OCI-LY7 (cell line): ENCODE results near the gene CHST11. TPM values are rescaled to one million over a fixed set of nuclear protein-coding genes. Genes with fewer than 3 reads are reported as not detected.

ENCODE experiments used
- BruUV-seq: library from RNA; stranded (reverse); fragments of 400-500 nt; replicated peaks from 2 replicates; lab custom pipeline; 2021; lab: Mats Ljungman, UMichigan
- CTCF ChIA-PET: fragments of 300-600 bp; sonication (Branson Sonifier 250); formaldehyde crosslinking; loops from one replicate; lab custom pipeline; 2022; ENCODE audit warnings: antibody characterized with exemption; ENCODE audit not compliant: unreplicated experiment; lab: Charles Lee
- POLR2A ChIA-PET: fragments of 300-600 bp; sonication (Branson Sonifier 250); formaldehyde crosslinking; loops from one replicate; lab custom pipeline; 2022; ENCODE audit warnings: antibody characterized with exemption; lab: Charles Lee
- DNase-seq: peaks from one replicate; pipeline ENCODE4 v3.0.0-alpha.2; 2015; ENCODE audit warnings: low spot score
- H2AFZ ChIP-seq: fragments of 200-600 bp; sonication (generic), shearing (Covaris generic); 2 replicates; pipeline ENCODE4 v1.6.1; 2014; ENCODE audit warnings: mild to moderate bottlenecking, antibody characterized with exemption, low read length, moderate library complexity
- H3K27ac ChIP-seq: fragments of 200-600 bp; sonication (generic); 2 replicates; pipeline ENCODE4 v1.5.1; 2014; ENCODE audit warnings: mixed run types, low read depth, mild to moderate bottlenecking, moderate library complexity, low read length, inconsistent platforms; ENCODE audit not compliant: poor library complexity, severe bottlenecking
- H3K36me3 ChIP-seq: fragments of 200-600 bp; sonication (generic); 2 replicates; pipeline ENCODE4 v1.6.1; 2014; ENCODE audit warnings: mild to moderate bottlenecking, antibody characterized with exemption, low read length, moderate library complexity, mixed read lengths; ENCODE audit not compliant: insufficient read depth
- H3K4me1 ChIP-seq: fragments of 200-600 bp; sonication (generic); 2 replicates; pipeline ENCODE4 v1.5.1; 2014; ENCODE audit warnings: mild to moderate bottlenecking, low read length; ENCODE audit not compliant: insufficient read depth, poor library complexity, severe bottlenecking
- H3K4me2 ChIP-seq: fragments of 200-600 bp; sonication (generic); 2 replicates; pipeline ENCODE4 v1.6.1; 2014; ENCODE audit warnings: mild to moderate bottlenecking, low read length
- H3K4me3 ChIP-seq: fragments of 200-600 bp; sonication (generic); 2 replicates; pipeline ENCODE4 v1.5.1; 2014; ENCODE audit warnings: mild to moderate bottlenecking, low read depth, low read length; ENCODE audit not compliant: poor library complexity, severe bottlenecking
- H3K79me2 ChIP-seq: fragments of 200-600 bp; sonication (generic); 2 replicates; pipeline ENCODE4 v1.6.1; 2016; ENCODE audit warnings: low read depth, mild to moderate bottlenecking, low read length, moderate library complexity, mixed read lengths; ENCODE audit not compliant: insufficient read depth
- H3K9me2 ChIP-seq: fragments of 200-600 bp; sonication (generic); 2 replicates; pipeline ENCODE4 v1.6.1; 2016; ENCODE audit warnings: mild to moderate bottlenecking, low read length, mixed read lengths; ENCODE audit not compliant: insufficient read depth
- H3K9me3 ChIP-seq: fragments of 200-600 bp; sonication (generic); 2 replicates; pipeline ENCODE4 v1.6.1; 2014; ENCODE audit warnings: mild to moderate bottlenecking, mixed run types, low read length, mixed read lengths
- H4K20me1 ChIP-seq: fragments of 200-600 bp; sonication (generic); 2 replicates; pipeline ENCODE4 v1.6.1; 2014; ENCODE audit warnings: mild to moderate bottlenecking, antibody characterized with exemption, low read length, moderate library complexity, mixed read lengths; ENCODE audit not compliant: insufficient read depth
- EZH2phosphoT487 ChIP-seq: fragments of 200-600 bp; sonication (generic); IDR thresholded peaks from 2 replicates; pipeline ENCODE4 v1.6.1; 2018; ENCODE audit warnings: low read depth, borderline replicate concordance, mild to moderate bottlenecking, mixed run types, antibody characterized with exemption, low read length, moderate library complexity, mixed read lengths
- intact Hi-C: fragments of 100-400 bp; cut with micrococcal nuclease; formaldehyde crosslinking; loops from one replicate; pipeline ENCODE4 v1.10.0; 2022; ENCODE audit not compliant: unreplicated experiment
- total RNA-seq, 2 experiments: library from RNA; depleted of rRNA in 1 of 2; stranded (reverse); fragments of >200 nt in 1 of 2; shearing (Covaris generic) in 1 of 2; gene quantifications; 2 replicates each; pipeline ENCODE4 v1.2.3, GENCODE V29; 2014 to 2022
- TF ChIP-seq, protein P1 (sequence below): fragments of 200-600 bp; sonication (generic); conservative IDR thresholded peaks from 2 replicates; pipeline ENCODE4 v1.5.1; 2014; ENCODE audit warnings: mild to moderate bottlenecking, antibody characterized with exemption, low read length, moderate library complexity, mixed read lengths

The CHST11 gene
- total RNA-seq, 2 experiments from 2014 or later, result 15.2 to 41.6 TPM

DNA sequence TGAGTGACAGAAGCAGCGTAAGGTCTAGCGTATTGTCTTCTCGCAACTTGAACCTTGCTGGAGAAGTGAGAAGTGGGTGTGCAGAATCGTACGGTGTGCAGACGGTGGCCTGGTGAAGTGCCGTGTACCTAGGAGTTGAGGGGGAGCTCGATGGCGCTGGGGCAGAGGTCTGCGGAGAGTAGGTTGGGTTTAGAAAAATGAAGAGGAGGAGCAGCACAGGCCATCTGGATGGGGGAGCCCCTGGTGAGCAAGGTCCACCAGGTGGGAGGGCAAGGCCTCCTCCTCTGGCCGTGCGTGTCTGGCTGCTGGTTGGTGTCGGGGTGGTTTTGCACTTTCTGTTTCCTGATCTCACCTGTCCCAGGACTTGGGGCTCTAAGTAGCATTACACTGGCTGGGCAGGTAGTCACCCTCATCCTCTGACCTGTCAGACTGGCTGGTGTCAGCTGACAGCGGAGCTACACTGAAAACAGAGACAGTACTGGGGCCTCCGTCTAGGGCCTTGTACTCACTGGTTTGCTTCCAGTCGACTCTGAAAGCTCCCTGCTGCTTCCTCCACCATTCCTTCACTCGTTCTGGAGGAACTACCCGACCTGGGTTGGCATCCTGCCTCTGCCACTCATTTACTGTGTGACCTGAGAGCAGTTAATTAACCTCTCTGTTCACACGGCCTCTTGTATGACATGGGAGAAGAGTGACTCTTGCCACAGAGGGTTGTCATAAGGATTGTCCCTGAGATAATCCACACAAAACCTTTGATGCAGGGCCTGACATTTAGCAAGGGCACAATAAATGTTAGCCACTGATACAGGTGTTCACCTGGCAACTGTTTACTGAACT, 273.1 kb downstream of the CHST11 start:
- Histone ChIP-seq H2AFZ (no peak overlapping the region), H4K20me1 (no peaks in the 10 kb centered on the region; the same call in 1 of the 2 replicates), H3K27ac (no peak overlapping the region), H3K36me3 (no peaks in the 10 kb centered on the region), H3K9me3 (no peaks in the 10 kb centered on the region), H3K4me3 (no peak overlapping the region), H3K4me1 (no peaks in the 10 kb centered on the region), H3K4me2 (no peak overlapping the region), H3K9me2 (no peaks in the 10 kb centered on the region), H3K79me2 (no peaks in the 10 kb centered on the region)
- POLR2A ChIA-PET, result no interaction called here
- BruUV-seq, result no TSS peak
- TF ChIP-seq, protein P1, sequence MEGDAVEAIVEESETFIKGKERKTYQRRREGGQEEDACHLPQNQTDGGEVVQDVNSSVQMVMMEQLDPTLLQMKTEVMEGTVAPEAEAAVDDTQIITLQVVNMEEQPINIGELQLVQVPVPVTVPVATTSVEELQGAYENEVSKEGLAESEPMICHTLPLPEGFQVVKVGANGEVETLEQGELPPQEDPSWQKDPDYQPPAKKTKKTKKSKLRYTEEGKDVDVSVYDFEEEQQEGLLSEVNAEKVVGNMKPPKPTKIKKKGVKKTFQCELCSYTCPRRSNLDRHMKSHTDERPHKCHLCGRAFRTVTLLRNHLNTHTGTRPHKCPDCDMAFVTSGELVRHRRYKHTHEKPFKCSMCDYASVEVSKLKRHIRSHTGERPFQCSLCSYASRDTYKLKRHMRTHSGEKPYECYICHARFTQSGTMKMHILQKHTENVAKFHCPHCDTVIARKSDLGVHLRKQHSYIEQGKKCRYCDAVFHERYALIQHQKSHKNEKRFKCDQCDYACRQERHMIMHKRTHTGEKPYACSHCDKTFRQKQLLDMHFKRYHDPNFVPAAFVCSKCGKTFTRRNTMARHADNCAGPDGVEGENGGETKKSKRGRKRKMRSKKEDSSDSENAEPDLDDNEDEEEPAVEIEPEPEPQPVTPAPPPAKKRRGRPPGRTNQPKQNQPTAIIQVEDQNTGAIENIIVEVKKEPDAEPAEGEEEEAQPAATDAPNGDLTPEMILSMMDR, result no peak
- no peak for TF ChIP-seq EZH2phosphoT487
- no peak for DNase-seq
- intact Hi-C loops, result no loop called here
- CTCF ChIA-PET, result no interaction called here

DNA sequence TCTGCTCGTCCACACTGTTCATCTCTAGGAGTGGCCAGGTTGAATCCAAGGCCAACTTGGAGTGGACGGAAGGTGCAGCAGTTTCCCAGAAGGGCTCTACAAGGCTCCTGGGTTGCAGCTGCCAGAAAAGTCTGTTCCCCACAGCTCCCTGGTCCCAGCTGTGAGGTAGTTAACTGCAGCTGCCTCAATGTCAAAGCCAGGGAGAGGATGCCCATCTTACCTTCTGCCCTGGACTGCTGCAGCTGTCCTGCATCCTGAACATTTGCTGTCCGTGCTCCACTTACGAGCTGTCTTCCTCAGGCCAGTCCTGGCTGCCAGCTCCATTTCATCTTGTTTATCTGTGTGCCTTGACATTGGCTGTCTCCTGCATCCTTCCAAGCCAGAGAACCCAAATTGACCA, 274.0 kb downstream of the CHST11 start:
- no peaks in the 10 kb centered on the region for H3K79me2 ChIP-seq
- TF ChIP-seq EZH2phosphoT487, result no peak
- TF ChIP-seq, protein P1, result no peak

DNA sequence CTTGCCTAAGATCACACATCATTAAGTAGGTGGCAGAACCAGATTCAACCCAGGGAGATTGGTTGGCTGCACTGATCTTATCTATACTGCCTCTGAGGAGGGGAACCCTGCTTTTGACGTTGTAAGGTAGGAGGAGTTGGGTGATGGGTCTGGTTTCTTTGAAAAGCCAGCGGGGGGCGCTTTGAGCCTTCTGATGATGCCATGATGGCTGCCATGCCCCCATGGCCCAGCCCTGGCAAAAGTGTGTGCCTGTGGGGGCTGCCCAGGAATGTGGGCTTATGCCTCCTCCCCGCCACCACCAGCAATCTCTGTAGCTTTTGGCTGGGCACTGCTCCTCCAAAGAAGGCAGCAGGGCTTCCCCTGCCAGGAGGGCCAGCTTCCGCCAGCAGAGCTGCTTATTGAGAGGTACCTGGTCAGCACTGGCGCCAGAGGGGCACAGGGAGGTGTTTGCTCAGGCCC, 277.0 kb downstream of the CHST11 start:
- no peaks in the 10 kb centered on the region for H3K4me1 ChIP-seq
- no peaks in the 10 kb centered on the region; the same call in 1 of the 2 replicates for H4K20me1 ChIP-seq
- TF ChIP-seq EZH2phosphoT487, result no peak
- TF ChIP-seq, protein P1, result peak; percentile 68
- no peaks in the 10 kb centered on the region for H3K9me3 ChIP-seq
- ChIA-PET POLR2A (no interaction called here), CTCF (no interaction called here)
- H3K36me3 ChIP-seq, result no peaks in the 10 kb centered on the region
- H3K9me2 ChIP-seq, result no peaks in the 10 kb centered on the region
- intact Hi-C loops, result no loop called here
- no TSS peak for BruUV-seq
- no peaks in the 10 kb centered on the region for H3K79me2 ChIP-seq
- H2AFZ ChIP-seq, result no peak overlapping the region
- DNase-seq, result peak; percentile 22
- no peak overlapping the region for H3K4me2 ChIP-seq
- H3K4me3 ChIP-seq, result no peak overlapping the region
- no peak overlapping the region for H3K27ac ChIP-seq

More for the DNA sequence above, 274.0 kb downstream of the CHST11 start:
- no peaks in the 10 kb centered on the region for H3K4me1 ChIP-seq
- H3K9me3 ChIP-seq, result no peaks in the 10 kb centered on the region
- H3K9me2 ChIP-seq, result no peaks in the 10 kb centered on the region
- POLR2A ChIA-PET, result no interaction called here
- no TSS peak for BruUV-seq
- no peaks in the 10 kb centered on the region for H3K36me3 ChIP-seq
- H4K20me1 ChIP-seq, result no peaks in the 10 kb centered on the region; the same call in 1 of the 2 replicates
- H3K27ac ChIP-seq, result no peak overlapping the region
- H2AFZ ChIP-seq, result no peak overlapping the region
- no peak overlapping the region for H3K4me2 ChIP-seq
- CTCF ChIA-PET, result no interaction called here
- intact Hi-C loops, result no loop called here
- no peak overlapping the region for H3K4me3 ChIP-seq
- DNase-seq, result no peak
